ENCODE data around the gene DUSP6.

GRCh38 chr12:89309815-89310214 is 42.5 kb downstream of the DUSP6 start:
- TF ChIP-seq, protein P1, sequence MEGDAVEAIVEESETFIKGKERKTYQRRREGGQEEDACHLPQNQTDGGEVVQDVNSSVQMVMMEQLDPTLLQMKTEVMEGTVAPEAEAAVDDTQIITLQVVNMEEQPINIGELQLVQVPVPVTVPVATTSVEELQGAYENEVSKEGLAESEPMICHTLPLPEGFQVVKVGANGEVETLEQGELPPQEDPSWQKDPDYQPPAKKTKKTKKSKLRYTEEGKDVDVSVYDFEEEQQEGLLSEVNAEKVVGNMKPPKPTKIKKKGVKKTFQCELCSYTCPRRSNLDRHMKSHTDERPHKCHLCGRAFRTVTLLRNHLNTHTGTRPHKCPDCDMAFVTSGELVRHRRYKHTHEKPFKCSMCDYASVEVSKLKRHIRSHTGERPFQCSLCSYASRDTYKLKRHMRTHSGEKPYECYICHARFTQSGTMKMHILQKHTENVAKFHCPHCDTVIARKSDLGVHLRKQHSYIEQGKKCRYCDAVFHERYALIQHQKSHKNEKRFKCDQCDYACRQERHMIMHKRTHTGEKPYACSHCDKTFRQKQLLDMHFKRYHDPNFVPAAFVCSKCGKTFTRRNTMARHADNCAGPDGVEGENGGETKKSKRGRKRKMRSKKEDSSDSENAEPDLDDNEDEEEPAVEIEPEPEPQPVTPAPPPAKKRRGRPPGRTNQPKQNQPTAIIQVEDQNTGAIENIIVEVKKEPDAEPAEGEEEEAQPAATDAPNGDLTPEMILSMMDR (IDR thresholded peaks at IDR 0.05): no peak
- no peak for TF ChIP-seq POLR2AphosphoS5 (IDR thresholded peaks at IDR 0.05; ENCODE audit: insufficient read depth in 1 of 2, low read depth in 1 of 2)
- TF ChIP-seq POLR2A (IDR thresholded peaks at IDR 0.05): no peak
